IPS DF 6.9 (cell line): ENCODE data around the gene FBXL4.
A peak's percentile ranks its signal among the peaks of the same experiment; 100 is the strongest.

Experiments
- DNase-seq: peaks from one replicate; pipeline ENCODE4 v3.0.0-alpha.2; 2013; ENCODE audit warnings: low read depth, low spot score
- H3K27ac ChIP-seq: one replicate; pipeline ENCODE4 v1.5.1; 2013; ENCODE audit warnings: low read length, control low read depth
- H3K27me3 ChIP-seq: 2 replicates; pipeline ENCODE4 v1.6.1; 2013; ENCODE audit warnings: mild to moderate bottlenecking, low read length; ENCODE audit not compliant: control insufficient read depth, insufficient read depth
- H3K36me3 ChIP-seq: 2 replicates; pipeline ENCODE4 v1.6.1; 2013; ENCODE audit warnings: low read length; ENCODE audit not compliant: control insufficient read depth, insufficient read depth
- H3K4me1 ChIP-seq: 2 replicates; pipeline ENCODE4 v1.6.1; 2013; ENCODE audit warnings: low read length; ENCODE audit not compliant: control insufficient read depth, insufficient read depth
- H3K4me3 ChIP-seq: 2 replicates; pipeline ENCODE4 v1.5.1; 2013; ENCODE audit warnings: mild to moderate bottlenecking, low read length
- H3K9me3 ChIP-seq: 2 replicates; pipeline ENCODE4 v1.6.1; 2013; ENCODE audit warnings: low read length, inconsistent platforms; ENCODE audit not compliant: control insufficient read depth, insufficient read depth
- WGBS: extraction: QIAGEN DNeasy Blood & Tissue Kit; methylation state at CpG from one replicate; pipeline ENCODE4 v1.1.7; 2013; ENCODE audit warnings: mixed read lengths, missing lambda C conversion rate; ENCODE audit not compliant: insufficient read length, insufficient coverage; 5-methylcytosine and 5-hydroxymethylcytosine counted together

FBXL4 gene

DNA sequence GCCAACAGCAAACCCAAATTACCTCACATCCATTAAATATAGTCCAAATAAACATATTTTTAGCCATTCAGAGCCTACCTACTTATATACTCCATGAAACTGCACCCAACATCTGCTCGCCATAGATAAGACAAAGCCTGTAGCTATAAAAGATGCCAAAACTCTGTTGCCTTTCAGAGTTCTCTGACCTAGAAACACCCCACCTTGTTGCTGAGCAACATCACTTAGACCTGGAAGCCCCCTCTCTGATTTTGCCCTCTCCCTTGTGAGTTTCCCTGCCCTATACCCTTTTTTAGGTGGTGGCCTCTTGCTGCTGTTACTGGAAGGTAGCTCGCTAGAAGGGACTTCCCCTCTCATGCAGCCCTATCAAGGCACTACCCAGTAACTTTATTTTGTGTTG is 27.7 kb upstream of the FBXL4 start:
- no CpG with 5 or more reads among the region's 2 CpGs for WGBS
- peaks cover 6% of the 10 kb centered on the region for H3K4me1 ChIP-seq
- H3K27me3 ChIP-seq: no peaks in the 10 kb centered on the region
- no peaks in the 10 kb centered on the region for H3K9me3 ChIP-seq
- H3K4me3 ChIP-seq: no peak overlapping the region
- no peaks in the 10 kb centered on the region for H3K36me3 ChIP-seq
- H3K27ac ChIP-seq: no peak overlapping the region
- DNase-seq: no peak

DNA sequence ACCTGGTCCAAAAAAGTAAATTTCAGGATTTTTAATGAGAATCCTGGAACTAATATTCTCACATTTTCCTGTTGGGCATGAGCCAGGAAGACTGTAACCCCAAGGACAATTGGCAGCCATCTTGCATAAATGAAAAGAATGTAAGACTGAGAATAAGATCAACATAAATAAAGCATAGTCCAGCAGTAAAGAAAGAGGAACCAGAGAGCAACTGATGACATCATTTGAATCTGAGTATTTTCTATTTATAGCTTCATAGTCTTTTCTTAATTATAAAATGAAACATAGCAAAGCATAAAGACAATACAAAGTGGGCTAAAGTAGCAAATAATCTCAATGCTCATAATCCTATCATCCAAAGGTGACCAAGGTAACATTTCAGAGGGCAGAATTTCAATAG is 26.6 kb upstream of the FBXL4 start:
- Histone ChIP-seq H3K36me3 (no peaks in the 10 kb centered on the region), H3K27me3 (no peaks in the 10 kb centered on the region), H3K9me3 (no peaks in the 10 kb centered on the region), H3K27ac (no peak overlapping the region), H3K4me1 (peaks cover 6% of the 10 kb centered on the region), H3K4me3 (no peak overlapping the region)
- no peak for DNase-seq

DNA sequence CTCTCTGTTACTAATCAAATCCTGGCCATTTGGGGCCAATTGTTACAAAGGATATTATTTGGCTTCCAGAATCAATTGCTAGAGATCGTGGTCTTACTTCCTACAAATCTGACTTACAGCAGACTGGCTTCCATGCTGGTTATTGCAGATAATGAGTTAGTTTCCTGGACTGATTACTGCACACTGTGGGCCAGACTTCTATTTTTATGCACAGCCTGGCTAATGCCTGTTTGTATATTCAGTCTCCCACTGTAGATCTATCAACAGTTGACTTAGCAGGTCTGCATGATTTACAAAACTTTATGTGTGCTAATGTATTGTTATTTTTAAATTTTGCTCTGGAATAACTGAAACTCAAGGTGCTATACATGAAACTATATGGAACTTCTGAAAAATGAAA is 25.8 kb upstream of the FBXL4 start:
- DNase-seq: no peak
- Histone ChIP-seq H3K27me3 (no peaks in the 10 kb centered on the region), H3K9me3 (no peaks in the 10 kb centered on the region), H3K27ac (no peak overlapping the region), H3K4me1 (peaks cover 6% of the 10 kb centered on the region), H3K4me3 (no peak overlapping the region), H3K36me3 (no peaks in the 10 kb centered on the region)
- WGBS: no CpG with 5 or more reads among the region's 1 CpG

DNA sequence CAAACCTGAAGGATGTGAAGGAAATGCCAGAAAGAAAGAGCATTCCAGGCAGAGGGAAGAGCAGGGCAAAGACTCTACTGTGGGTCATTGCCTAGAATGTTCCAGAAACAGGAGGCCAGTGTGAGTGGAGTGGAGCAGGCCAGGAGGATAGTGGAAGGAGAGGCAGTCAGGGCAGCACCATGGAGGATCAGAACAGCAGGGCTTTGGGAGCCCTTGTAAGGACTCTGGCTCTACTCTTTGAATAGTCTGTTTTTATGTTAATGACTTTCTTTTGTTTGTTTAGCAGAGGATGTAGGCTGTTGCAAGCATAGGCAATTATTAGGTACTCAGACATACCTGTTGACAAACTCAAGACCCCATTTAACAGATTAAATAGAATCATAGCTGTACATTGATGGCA is 23.6 kb upstream of the FBXL4 start:
- Histone ChIP-seq H3K36me3 (no peaks in the 10 kb centered on the region), H3K4me1 (peaks cover 6% of the 10 kb centered on the region), H3K4me3 (no peak overlapping the region), H3K27me3 (no peaks in the 10 kb centered on the region), H3K27ac (no peak overlapping the region), H3K9me3 (no peaks in the 10 kb centered on the region)
- no peak for DNase-seq

DNA sequence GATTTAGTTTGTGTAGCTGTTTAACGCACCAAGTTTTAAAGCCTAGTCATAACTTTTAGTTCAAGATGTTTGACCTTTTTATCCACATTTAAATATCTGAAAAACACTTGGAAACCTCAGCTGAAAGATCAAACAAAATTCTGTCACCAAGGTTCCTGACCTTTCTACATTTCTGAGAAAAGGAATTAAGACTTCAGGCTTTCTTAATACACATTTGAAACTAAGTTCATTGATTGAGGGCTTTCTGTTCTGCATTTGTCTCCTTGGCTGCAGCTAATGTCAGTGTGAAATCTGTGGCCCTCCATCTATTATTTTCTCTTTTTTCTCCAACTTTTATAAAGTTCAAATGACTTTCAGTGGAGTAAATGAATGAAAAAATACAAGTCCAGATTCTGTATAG is 22.7 kb upstream of the FBXL4 start:
- DNase-seq: no peak
- no peaks in the 10 kb centered on the region for H3K36me3 ChIP-seq
- H3K27me3 ChIP-seq: no peaks in the 10 kb centered on the region
- H3K9me3 ChIP-seq: no peaks in the 10 kb centered on the region
- H3K27ac ChIP-seq: no peak overlapping the region
- H3K4me3 ChIP-seq: no peak overlapping the region
- WGBS: no CpG with 5 or more reads among the region's 1 CpG
- H3K4me1 ChIP-seq: peaks cover 4% of the 10 kb centered on the region

DNA sequence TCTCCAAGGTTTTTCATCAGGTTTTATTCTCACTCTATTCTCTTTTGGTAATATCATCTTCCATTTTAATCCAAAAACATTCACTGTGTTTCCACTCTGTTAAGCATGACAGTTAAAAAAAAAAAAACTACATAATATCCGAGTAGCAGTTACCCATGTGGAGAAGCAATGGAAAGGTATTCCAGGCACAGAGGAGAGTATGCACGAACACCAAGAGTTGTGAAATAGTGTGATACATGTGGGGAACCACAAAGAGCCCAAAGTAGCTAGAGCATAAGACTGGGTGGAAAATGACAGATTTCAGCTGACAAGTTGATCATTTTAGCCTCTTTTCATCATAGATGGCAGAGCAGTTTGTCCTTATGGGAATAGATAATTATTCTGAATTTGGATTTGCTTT is 19.9 kb upstream of the FBXL4 start:
- Histone ChIP-seq H3K4me3 (no peak overlapping the region), H3K27ac (no peak overlapping the region), H3K27me3 (no peaks in the 10 kb centered on the region), H3K4me1 (peaks cover 4% of the 10 kb centered on the region), H3K36me3 (no peaks in the 10 kb centered on the region), H3K9me3 (no peaks in the 10 kb centered on the region)
- DNase-seq: no peak
- WGBS: no CpG with 5 or more reads among the region's 2 CpGs

DNA sequence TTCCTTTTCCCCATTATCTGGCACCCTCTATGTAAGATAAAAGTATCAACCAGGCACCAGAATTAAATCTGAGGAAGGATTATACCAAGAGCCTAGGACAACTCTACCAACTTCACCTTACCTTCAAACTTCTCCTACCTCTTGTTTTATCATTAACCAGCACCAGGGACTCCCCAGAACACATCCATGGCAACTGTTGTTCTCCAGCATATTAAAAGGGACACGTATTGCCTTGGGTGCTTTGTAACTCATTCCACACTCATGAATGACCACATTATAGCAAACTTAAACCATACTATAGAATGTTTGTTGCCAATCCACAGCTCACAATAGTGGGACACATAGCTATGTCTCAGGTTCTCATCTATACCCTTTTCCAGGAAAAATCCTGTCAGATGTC is 11.9 kb upstream of the FBXL4 start:
- no peak overlapping the region for H3K4me3 ChIP-seq
- DNase-seq: no peak
- no CpG with 5 or more reads among the region's 1 CpG for WGBS
- no peak overlapping the region for H3K27ac ChIP-seq
- H3K4me1 ChIP-seq: no peaks in the 10 kb centered on the region
- no peaks in the 10 kb centered on the region for H3K9me3 ChIP-seq
- no peaks in the 10 kb centered on the region for H3K36me3 ChIP-seq
- no peaks in the 10 kb centered on the region for H3K27me3 ChIP-seq

DNA sequence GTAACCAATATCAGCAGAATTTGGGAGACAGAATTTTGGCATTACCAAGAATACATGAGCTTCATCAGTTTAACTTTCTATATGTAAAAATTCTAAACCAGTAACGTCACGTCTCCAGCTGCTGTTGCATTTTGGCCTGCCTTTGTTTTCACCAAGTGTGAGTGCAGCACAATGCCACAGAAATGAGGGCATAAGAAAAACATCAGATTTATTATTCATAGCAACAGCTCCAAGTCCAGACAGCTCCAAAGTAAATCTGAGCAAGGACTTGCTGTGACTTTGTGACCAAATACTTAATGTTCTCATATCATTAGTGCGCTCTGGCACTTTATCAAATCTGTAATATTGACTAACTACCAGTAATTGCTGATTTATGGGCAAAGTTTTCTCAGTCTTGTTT is 11.0 kb upstream of the FBXL4 start:
- no CpG with 5 or more reads among the region's 3 CpGs for WGBS
- no peak for DNase-seq
- H3K4me1 ChIP-seq: no peaks in the 10 kb centered on the region

DNA sequence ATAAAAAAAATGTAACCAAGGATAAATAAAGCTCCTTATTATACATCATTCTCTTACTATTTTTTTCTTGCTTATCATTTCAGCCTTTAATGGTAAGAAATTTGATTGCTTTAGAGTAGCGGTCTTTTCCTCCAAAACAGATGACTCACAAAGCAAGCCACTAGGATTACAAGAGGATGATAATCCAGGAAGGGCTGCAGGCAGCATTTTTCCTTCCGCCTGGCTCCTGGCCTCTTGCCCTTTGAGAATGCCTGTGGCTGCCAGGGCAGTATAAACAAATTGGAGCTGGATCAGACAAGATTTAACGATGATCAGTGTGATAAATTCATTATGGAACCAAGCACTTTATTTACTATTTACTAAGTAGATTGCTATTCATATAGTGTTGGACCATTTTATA is 9.7 kb upstream of the FBXL4 start:
- Histone ChIP-seq H3K27ac (no peak overlapping the region), H3K27me3 (no peaks in the 10 kb centered on the region), H3K9me3 (no peaks in the 10 kb centered on the region), H3K4me1 (no peaks in the 10 kb centered on the region), H3K36me3 (no peaks in the 10 kb centered on the region), H3K4me3 (no peak overlapping the region)
- DNase-seq: no peak
- WGBS: no CpG with 5 or more reads among the region's 3 CpGs

More for the DNA sequence above, 11.0 kb upstream of the FBXL4 start:
- no peaks in the 10 kb centered on the region for H3K27me3 ChIP-seq
- H3K27ac ChIP-seq: no peak overlapping the region
- no peaks in the 10 kb centered on the region for H3K9me3 ChIP-seq
- no peaks in the 10 kb centered on the region for H3K36me3 ChIP-seq
- no peak overlapping the region for H3K4me3 ChIP-seq

DNA sequence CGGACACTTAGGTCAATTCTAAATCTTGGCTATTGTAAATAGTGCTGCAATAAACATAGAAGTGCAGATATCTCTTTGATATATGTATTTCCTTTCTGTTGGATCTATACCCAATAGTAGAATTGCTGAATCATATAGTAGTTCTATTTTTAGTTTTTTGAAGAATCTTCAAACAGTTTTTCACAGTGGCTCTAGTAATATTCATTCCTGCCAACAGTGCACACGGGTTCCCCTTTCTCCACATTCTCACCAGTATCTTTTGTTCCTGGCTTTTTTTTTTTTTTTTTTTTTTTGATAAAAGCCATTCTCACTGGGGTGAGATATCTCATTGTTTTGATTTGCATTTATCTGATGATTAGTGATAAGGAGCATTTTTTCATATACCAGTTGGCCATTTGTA is 1.8 kb upstream of the FBXL4 start:
- no peaks in the 10 kb centered on the region for H3K27me3 ChIP-seq
- no peaks in the 10 kb centered on the region for H3K4me1 ChIP-seq
- no peaks in the 10 kb centered on the region for H3K36me3 ChIP-seq
- no peak overlapping the region for H3K4me3 ChIP-seq
- WGBS: no CpG with 5 or more reads among the region's 2 CpGs
- no peak overlapping the region for H3K27ac ChIP-seq
- DNase-seq: no peak
- no peaks in the 10 kb centered on the region for H3K9me3 ChIP-seq

DNA sequence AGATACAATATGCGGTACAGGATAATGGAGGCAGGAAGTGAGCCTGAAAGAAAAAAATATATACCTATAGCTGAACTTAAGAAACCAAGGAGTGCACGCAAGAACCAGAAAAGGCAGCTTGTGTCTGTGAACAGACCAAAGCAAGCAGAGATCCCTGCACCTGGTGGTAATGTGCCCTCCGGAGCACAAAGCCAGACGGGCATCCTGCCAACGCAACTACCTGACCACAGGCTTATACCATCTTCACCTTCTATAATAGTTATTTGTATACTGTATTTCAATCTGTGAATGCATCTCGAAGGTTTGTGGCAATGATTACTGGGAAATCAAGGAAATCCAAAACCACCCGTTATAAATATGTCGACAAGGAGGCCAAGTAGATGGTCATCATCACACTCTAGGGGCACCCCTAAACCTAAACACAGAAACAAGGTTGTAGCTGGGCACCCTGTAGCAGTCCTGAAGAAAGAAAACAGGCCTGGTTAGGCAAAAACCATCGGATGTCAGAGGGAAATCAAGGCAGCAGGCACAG is 801 bp downstream of the FBXL4 start:
- no peak overlapping the region for H3K27ac ChIP-seq
- WGBS: no CpG with 5 or more reads among the region's 9 CpGs
- no peak for DNase-seq
- H3K4me3 ChIP-seq: peak overlapping the region; percentile 95
- no peaks in the 10 kb centered on the region for H3K4me1 ChIP-seq
- no peaks in the 10 kb centered on the region for H3K36me3 ChIP-seq
- H3K9me3 ChIP-seq: no peaks in the 10 kb centered on the region
- H3K27me3 ChIP-seq: no peaks in the 10 kb centered on the region
